NCI-H1417 (cell line): Measurements from ENCODE around the gene GRB2.
"Not testable (repeated sequence)": the region's sequence is repeated elsewhere in the genome, so short reads cannot be mapped to it uniquely, and the experiment has no call there.

Experiments used
- DNase-seq, 3 experiments: peaks; one replicate each; lab custom pipeline; 2025; lab: John Stamatoyannopoulos, UW

GRB2 gene

DNA sequence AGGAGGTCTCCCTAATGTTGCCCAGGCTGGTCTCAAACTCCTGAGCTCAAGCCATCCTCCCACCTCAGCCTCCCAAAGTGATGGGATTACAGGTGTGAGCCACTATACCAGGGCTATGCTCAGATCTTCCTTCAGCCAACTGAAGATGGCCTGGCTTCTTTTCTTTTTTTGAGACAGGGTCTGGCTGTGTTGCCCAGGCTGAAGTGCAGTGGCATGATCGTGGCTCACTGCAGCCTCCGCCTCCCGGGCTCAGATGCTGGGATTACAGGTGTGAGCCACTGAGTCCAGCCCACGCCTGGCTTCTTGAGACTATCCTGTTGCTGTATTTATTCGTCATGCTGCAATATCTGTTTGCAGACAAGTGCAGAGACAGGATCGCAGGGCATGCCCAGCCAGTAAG, 120.4 kb downstream of the GRB2 start:
- no peak for DNase-seq

DNA sequence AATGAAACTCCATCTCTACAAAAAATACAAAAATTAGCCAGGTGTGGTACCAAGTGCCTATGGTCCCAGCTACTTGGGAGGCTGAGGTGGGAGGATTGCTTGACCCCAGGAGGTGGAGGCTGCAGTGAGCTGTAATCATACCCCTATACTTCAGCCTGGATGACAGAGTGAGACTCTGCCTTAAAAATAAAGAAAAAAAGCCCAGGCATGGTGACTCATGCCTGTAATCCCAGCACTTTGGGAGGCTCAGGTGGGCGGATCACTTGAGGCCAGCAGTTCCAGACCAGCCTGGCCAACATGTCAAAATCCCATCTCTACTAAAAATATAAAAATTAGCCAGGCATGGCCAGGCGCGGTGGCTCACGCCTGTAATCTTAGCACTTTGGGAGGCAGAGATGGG, 125.3 kb downstream of the GRB2 start:
- not testable (repeated sequence) for DNase-seq

DNA sequence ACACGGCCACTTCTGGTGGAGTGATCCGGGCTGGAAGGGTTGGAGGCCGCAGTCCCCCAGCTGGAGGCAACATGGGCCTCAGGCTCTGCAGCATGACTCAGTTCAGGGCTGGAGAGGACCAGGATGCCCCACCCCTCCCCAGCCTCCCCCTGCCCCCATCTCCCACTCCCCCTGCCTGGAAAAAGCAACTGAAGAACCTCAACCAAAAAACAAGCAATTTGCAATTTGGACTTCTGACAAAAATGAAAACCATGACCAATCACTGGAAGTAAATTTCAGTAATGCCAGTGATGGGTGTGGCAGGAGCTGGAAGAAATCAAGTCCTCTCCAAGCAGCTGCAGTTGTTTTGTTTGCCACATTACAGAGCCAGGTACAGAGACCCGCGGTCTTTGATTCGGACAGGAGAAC, 127.8 kb downstream of the GRB2 start:
- DNase-seq = no peak

DNA sequence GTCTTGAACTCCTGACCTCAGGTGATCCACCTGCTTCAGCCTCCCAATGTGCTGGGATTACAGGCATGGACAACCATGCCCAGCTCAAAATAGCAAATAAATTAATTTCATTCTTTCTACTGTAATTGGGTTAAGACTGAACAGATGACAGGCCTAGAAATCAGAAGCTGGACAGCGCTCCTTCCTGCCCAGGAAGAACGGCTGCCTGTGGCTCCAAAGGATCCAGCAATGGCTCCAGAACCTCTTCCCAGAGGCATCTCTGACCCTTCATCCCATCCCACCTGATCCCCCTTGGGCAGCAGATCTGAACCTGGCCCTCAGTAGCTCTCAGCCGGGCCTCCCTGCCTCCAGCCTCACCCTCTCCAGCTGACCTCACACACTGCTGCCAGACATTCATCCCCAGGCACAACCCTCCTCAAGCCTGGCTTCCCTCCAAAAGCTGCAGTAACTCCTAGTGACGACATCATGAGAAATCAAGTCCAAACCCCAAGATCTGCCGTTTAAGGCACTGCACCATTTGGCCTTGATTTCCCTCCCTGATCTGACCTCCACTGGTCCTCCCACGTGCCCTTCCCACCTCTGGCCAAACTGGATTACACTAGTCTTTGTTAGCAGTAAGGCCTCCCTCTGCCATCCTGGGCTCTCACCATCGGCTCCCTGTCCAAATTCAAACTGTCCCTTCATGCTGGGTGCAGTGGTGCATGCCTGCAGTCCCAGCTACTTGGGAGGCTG, 131.3 kb downstream of the GRB2 start:
- no peak for DNase-seq

DNA sequence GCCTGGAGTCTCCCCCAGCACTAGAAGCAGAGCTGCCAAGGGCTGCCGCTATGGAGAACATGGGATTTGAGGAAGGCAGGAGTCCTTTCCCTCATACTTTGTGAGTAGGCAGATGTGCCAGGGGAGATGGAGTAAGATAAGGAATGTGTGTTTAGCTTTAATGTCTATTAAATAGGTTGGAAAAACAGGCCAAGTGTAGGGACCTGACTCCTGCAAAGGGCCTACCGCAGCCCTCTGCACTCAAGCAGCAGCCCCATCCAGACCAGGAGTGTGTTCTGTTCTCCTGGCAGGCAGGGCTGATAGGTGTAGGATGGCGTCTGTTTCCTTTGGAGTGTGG, 132.7 kb downstream of the GRB2 start:
- no peak for DNase-seq

DNA sequence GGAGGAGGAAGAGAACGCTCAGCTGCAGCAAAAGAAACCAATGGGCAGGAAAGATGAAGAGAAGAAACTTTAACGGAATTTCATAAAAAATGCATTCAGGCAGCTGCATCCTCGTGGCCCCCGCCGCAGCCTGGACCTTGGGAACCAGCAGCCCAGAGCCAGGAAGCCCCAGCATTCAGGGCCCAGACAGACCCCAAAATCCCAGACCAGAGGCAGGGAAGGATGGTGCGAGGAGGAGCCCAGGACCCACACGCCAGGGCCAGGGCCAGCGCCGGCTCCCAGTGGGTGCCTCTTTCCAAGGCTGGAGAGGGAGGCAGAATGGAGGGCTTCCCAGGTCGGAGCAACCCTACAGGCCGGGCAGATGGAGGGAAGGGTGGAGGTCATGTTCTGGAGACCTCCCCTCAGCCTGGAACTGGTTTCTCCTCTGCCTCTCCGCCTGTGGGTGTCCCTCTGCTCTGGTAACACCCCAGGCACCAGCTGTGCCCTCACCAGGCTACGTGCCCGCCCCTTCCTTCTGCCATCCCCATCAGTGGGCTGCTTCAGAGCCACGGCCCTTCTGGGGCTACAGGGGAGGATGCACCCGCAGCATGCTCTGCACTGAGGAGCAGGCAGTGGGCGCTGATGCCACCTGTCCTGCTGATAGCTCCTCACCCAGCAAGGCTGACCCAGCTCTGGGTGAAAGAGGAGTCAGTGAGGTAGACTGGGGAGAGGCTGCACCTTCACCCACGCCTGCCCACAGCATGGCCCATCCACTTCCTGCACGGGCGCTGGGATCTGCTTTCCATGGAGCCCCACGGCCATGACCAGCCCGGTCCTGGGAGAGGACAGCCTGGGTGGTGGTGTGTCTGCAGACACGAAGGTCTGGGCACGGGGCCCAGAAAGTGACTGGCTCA, 133.3 kb downstream of the GRB2 start:
- no peak for DNase-seq

DNA sequence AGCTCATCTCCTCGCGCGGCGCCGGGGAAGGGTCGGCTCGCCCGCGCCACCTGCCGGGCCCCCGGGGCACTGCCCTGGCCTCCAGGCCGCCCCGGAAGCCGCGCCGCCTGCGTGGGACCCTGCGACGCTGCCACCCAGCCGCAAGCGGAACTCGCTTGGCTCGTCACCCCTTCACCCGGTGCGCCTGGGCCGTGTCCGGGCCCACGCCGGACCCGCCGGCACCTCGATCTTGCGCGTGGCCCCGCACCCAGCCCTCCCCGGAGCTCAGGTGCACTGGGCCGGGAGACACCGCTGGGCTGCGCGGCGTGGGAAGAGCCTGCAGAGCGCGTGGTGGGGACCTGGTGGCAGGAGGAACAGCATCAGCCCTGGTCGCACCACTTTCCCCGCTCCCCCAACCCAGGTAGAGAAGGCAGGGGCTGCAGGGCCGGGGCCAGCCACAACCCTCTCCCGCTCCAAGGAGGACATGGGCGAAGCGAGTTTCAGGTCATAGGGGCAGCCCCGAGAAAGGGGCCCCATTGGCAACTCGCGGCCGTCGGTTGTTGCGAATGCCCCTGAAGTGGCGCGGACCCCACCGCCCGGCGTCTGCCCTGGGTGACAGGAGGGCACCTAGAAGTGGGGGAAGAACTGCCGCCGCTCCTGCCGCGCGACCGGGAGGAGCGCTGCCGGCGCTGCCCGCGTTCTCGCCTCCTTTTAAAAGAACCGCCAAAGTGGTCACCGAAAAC, 134.1 kb downstream of the GRB2 start:
- peak; percentile 21 to 80 (median 79) for DNase-seq

DNA sequence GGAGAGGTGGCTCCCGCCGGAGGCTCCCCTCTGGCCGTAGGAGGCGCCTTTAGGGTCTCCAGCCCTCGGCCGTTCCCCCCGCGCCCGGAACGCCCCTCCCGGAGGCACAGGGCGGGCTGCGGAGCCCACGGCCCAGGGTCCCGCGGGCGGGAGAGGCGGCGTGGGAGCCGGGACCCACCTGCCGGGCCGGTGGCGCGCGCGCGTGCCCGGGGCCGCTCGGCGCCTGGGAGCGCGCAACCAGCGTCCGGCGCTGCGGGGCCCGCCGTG, 134.6 kb downstream of the GRB2 start, which contains the start of gene MIF4GD:
MIF4GD (minus strand) TSS at position 266 of the 267 bp plus-strand sequence. CDS start 1,036 bp downstream, outside the sequence.
- peak in 1 of 3 experiments; percentile 81 for DNase-seq

DNA sequence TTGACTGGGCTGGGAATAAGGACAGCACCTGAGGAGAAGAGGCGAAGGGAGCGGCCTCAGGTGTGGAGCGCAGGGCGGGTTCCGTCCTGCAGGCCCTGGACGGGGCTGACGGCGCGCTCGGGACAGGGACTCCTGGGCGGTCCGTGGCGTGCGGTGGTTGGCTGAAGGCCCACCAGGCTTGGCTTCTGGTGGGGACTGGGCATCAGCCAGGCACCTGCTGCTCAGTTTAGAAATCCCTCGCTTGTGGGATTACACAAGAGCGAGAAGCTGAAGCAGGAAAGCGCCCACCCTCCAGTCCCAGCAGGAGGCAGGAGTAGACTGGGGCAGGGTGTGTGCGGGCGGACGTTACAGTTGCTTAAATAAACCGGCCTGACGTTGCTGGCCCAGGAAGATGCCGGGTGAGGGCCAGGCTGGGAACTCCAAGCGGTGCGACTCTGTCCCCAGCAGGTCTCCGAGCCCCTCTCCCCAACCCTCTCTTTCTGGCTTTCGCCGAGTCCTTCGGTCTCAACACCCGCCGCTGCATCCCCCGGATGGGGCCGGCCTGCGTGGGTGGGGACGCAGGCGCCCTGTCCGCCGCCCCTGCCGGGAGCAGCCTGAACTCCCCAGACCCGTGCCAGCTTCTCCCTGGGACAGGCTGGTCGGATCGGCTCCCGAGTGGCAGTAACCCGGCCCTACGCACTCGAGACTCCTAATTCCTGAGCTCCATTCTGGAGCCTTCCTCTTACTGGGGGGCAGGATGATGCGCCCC, 135.1 kb downstream of the GRB2 start:
- peak; percentile 36 to 77 (median 71) for DNase-seq

DNA sequence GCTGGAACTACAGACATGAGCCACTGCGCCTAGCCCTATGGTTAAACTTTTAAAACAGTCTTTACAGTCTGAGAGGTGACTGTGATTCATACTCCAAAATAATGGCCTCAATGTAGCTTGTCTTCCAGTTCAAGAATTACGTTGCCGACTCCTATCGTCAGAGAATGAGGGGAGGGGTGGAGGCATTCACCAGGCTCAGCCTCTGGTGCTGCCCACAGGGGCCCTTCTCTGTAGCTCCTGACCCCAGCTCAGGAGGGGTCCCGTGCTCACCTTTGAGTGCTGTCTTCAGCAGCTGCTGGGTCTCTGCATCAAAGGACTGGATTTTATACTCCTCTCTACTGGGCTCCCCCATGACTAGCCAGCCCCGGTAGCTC, 135.6 kb downstream of the GRB2 start:
- DNase-seq = peak in 1 of 3 experiments; percentile 53
